CD4-positive, CD25-positive, alpha-beta regulatory T cell (primary cell): ENCODE results near the gene GARNL3. TPM values are rescaled to one million over a fixed set of nuclear protein-coding genes. Genes with fewer than 3 reads are reported as not detected.

ENCODE experiments used
- ATAC-seq, 2 donors: fragments of 150-1000 bp; cut with Tn5 transposase; one replicate each; pipeline ENCODE4 v1.10.0; 2021; ENCODE audit warnings: low read depth in 2 of 2, moderate number of reproducible peaks in 2 of 2, moderate library complexity in 1 of 2
- DNase-seq, 3 donors: peaks; one replicate each; pipeline versions ENCODE4 v3.0.0 to v3.0.0-alpha.2; 2012 to 2022; ENCODE audit warnings: mixed read lengths in 1 of 3
- H3K27ac ChIP-seq: one replicate; pipeline ENCODE4 v1.7.0; 2013; ENCODE audit warnings: mild to moderate bottlenecking, low read length; ENCODE audit not compliant: insufficient read depth, poor library complexity, severe bottlenecking
- H3K27me3 ChIP-seq: one replicate; pipeline ENCODE4 v1.7.0; 2013; ENCODE audit warnings: low read length; ENCODE audit not compliant: control insufficient read depth, insufficient read depth
- H3K36me3 ChIP-seq: one replicate; pipeline ENCODE4 v1.7.0; 2013; ENCODE audit warnings: mild to moderate bottlenecking, low read length, moderate library complexity; ENCODE audit not compliant: control insufficient read depth, insufficient read depth
- H3K4me1 ChIP-seq: 2 replicates; pipeline ENCODE4 v1.7.0; 2013; ENCODE audit warnings: mild to moderate bottlenecking, low read length; ENCODE audit not compliant: insufficient read depth, control insufficient read depth, poor library complexity, severe bottlenecking
- H3K4me3 ChIP-seq: one replicate; pipeline ENCODE4 v1.7.0; 2013; ENCODE audit warnings: low read depth, mild to moderate bottlenecking, low read length, moderate library complexity
- H3K9me3 ChIP-seq, 2 experiments: 1 replicate in 1 of 2; 2 replicates in 1 of 2; pipeline ENCODE4 v1.7.0; 2013; ENCODE audit warnings: low read length in 2 of 2, mild to moderate bottlenecking in 1 of 2, moderate library complexity in 1 of 2; ENCODE audit not compliant: control insufficient read depth in 2 of 2
- H3K27ac Mint-ChIP-seq, 3 donors: one replicate each; pipeline ENCODE4 v1.8.0; 2020 to 2022; ENCODE audit warnings: mild to moderate bottlenecking in 3 of 3, mixed read lengths in 3 of 3, moderate library complexity in 2 of 3
- H3K27me3 Mint-ChIP-seq: one replicate; pipeline ENCODE4 v1.8.0; 2022; ENCODE audit warnings: mild to moderate bottlenecking, mixed read lengths
- H3K36me3 Mint-ChIP-seq: one replicate; pipeline ENCODE4 v1.8.0; 2020; ENCODE audit warnings: mixed read lengths
- H3K4me1 Mint-ChIP-seq, 4 donors: one replicate each; pipeline ENCODE4 v1.8.0; 2020 to 2022; ENCODE audit warnings: mixed read lengths in 4 of 4, mild to moderate bottlenecking in 1 of 4
- H3K4me3 Mint-ChIP-seq, 4 donors: one replicate each; pipeline ENCODE4 v1.8.0; 2020 to 2022; ENCODE audit warnings: mild to moderate bottlenecking in 4 of 4, mixed read lengths in 4 of 4, moderate library complexity in 3 of 4
- H3K9me3 Mint-ChIP-seq, 7 donors: one replicate each; pipeline ENCODE4 v1.8.0; 2020 to 2022; ENCODE audit warnings: mixed read lengths in 7 of 7, mild to moderate bottlenecking in 3 of 7, moderate library complexity in 2 of 7
- polyA plus RNA-seq, 4 donors: library from polyadenylated mRNA; unstranded; fragments of 300-500 nt; fragmentation: Illumina TruSeq; gene quantifications; one replicate each; pipeline ENCODE4 v1.2.3, GENCODE V29; 2021
- total RNA-seq: library from RNA; stranded (reverse); gene quantifications from one replicate; pipeline ENCODE4 v1.2.3, GENCODE V29; 2022

Gene GARNL3
- total and polyA plus RNA-seq, 5 donors from 2014 or later: 0.69 to 4.3 (median 0.99) TPM; not detected in 2

DNA sequence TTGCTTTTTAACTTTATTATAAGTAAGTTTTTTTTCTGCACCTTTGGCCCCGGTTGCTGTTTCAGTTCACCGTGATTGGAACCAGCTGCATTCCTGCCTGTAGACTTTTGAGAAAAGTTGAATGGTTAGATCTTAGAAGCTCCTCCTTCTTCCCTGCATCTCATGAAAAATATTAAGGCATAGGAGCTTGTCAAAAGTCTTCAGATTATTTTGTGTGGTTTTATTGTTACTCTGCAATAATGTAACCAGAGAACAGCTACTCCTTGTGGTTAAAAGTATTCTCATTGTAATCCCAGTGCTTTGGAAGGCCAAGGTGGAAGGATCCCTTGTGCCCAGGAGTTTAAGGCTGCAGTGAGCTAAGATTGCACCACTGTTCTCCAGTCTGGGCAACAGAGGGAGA, 129.1 kb downstream of the GARNL3 start:
- H3K27ac ChIP-seq: no peak overlapping the region
- H3K4me1 ChIP-seq: peaks cover 33% of the 10 kb centered on the region
- no peak overlapping the region for H3K4me3 ChIP-seq
- no peaks in the 10 kb centered on the region for H3K36me3 ChIP-seq
- H3K4me1 Mint-ChIP-seq: peaks cover 11 to 33% (median 19%) of the 10 kb centered on the region in 4 donors
- no peak overlapping the region for H3K27ac Mint-ChIP-seq
- H3K27me3 Mint-ChIP-seq: peaks cover 64% of the 10 kb centered on the region
- no peaks in the 10 kb centered on the region for H3K9me3 ChIP-seq
- H3K9me3 Mint-ChIP-seq: no peaks in the 10 kb centered on the region
- no peaks in the 10 kb centered on the region for H3K36me3 Mint-ChIP-seq
- H3K27me3 ChIP-seq: peaks cover 24% of the 10 kb centered on the region
- ATAC-seq (no peak), DNase-seq (no peak)
- no peak overlapping the region for H3K4me3 Mint-ChIP-seq

- no peak for ATAC-seq
- no peak for DNase-seq
- Histone ChIP-seq H3K9me3 (no peaks in the 10 kb centered on the region), H3K4me3 (no peak overlapping the region), H3K4me1 (peaks cover 25% of the 10 kb centered on the region), H3K27me3 (peaks cover 20% of the 10 kb centered on the region), H3K36me3 (no peaks in the 10 kb centered on the region), H3K27ac (no peak overlapping the region)
- Mint-ChIP-seq H3K4me1 (peaks cover 6 to 24% (median 12%) of the 10 kb centered on the region in 4 donors), H3K27ac (no peak overlapping the region), H3K36me3 (no peaks in the 10 kb centered on the region), H3K4me3 (peak overlapping the region; percentile 75 to 89 (median 82)), H3K9me3 (no peaks in the 10 kb centered on the region), H3K27me3 (peaks cover 53% of the 10 kb centered on the region)
Measured at GRCh38 chr9:127395497-127396252, 131.1 kb downstream of the GARNL3 start.

DNA sequence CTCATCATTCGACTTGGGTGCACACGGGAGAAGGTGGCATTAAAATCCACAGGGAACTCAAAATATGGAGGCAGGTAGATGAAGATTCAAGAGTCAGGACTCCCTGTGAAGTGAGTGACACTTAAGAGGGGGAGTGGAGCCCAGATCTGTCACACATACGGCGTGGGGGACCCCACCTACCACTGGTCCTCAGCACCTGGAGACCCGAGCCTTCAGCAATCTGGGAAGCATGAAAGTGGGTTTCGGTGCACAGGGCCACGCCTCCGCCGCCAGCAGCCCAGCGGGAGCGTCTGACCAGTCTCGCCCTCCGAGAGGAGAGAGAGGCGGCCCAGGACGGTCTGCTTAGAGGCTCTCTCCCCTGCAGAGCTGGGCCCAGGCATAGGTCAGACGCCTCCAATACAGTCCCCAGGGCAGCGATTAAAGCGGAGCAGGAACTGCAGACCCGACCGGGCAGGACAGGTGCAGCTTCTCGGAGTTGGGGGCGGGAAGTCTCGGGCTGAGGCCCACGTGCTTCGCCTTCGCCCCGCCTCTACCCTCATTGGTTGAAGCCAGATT, 131.8 kb downstream of the GARNL3 start:
- no peaks in the 10 kb centered on the region for H3K9me3 ChIP-seq
- no peak overlapping the region for H3K4me3 ChIP-seq
- peaks cover 6 to 24% (median 12%) of the 10 kb centered on the region in 4 donors for H3K4me1 Mint-ChIP-seq
- no peak overlapping the region for H3K27ac ChIP-seq
- no peaks in the 10 kb centered on the region for H3K9me3 Mint-ChIP-seq
- ATAC-seq: no peak
- H3K27ac Mint-ChIP-seq: no peak overlapping the region
- H3K27me3 ChIP-seq: peaks cover 20% of the 10 kb centered on the region
- H3K4me3 Mint-ChIP-seq: peak overlapping the region; percentile 75 to 89 (median 82)
- DNase-seq: no peak
- H3K27me3 Mint-ChIP-seq: peaks cover 53% of the 10 kb centered on the region
- peaks cover 25% of the 10 kb centered on the region for H3K4me1 ChIP-seq
- H3K36me3 Mint-ChIP-seq: no peaks in the 10 kb centered on the region
- H3K36me3 ChIP-seq: no peaks in the 10 kb centered on the region

GRCh38 chr9:127396808-127397645, 132.5 kb downstream of the GARNL3 start, which contains the start of gene SLC2A8:
Gene SLC2A8 (plus strand): TSS chr9:127397169. CDS start chr9:127397231, 62 bp downstream.
- peak; percentile 92 to 93 for ATAC-seq
- Mint-ChIP-seq H3K27me3 (peaks cover 56% of the 10 kb centered on the region), H3K36me3 (no peaks in the 10 kb centered on the region), H3K4me3 (peak within 1 kb of the TSS; percentile 75 to 89 (median 86)), H3K4me1 (peaks cover 6 to 24% (median 12%) of the 10 kb centered on the region in 4 donors), H3K9me3 (peaks cover 0 to 1% (median 0%) of the 10 kb centered on the region in 7 donors), H3K27ac (peak within 1 kb of the TSS in 1 of 3 donors; percentile 25)
- Histone ChIP-seq H3K4me1 (peaks cover 25% of the 10 kb centered on the region), H3K27me3 (peaks cover 14% of the 10 kb centered on the region), H3K36me3 (no peaks in the 10 kb centered on the region), H3K4me3 (no peak within 1 kb of the TSS), H3K9me3 (no peaks in the 10 kb centered on the region), H3K27ac (peak within 1 kb of the TSS; percentile 62)
- DNase-seq: peak; percentile 91 to 99 (median 96)

GRCh38 chr9:127397646-127398274, 133.2 kb downstream of the GARNL3 start:
- ATAC-seq (no peak), DNase-seq (peak in 2 of 3 donors; percentile 20 to 33)
- no peaks in the 10 kb centered on the region for H3K36me3 ChIP-seq

GRCh38 chr9:127398275-127398647, 133.7 kb downstream of the GARNL3 start:
- Histone ChIP-seq H3K4me3 (no peak overlapping the region), H3K9me3 (no peaks in the 10 kb centered on the region), H3K36me3 (no peaks in the 10 kb centered on the region), H3K27ac (no peak overlapping the region), H3K27me3 (peaks cover 8% of the 10 kb centered on the region), H3K4me1 (peaks cover 25% of the 10 kb centered on the region)
- DNase-seq (no peak), ATAC-seq (no peak)
- Mint-ChIP-seq H3K36me3 (no peaks in the 10 kb centered on the region), H3K4me1 (peaks cover 6 to 24% (median 12%) of the 10 kb centered on the region in 4 donors), H3K27me3 (peaks cover 47% of the 10 kb centered on the region), H3K4me3 (peak overlapping the region; percentile 71 to 85 (median 74)), H3K9me3 (peaks cover 0 to 1% (median 0%) of the 10 kb centered on the region in 7 donors), H3K27ac (no peak overlapping the region)

More at GRCh38 chr9:127397646-127398274, 133.2 kb downstream of the GARNL3 start:
- H3K4me1 Mint-ChIP-seq: peaks cover 6 to 24% (median 12%) of the 10 kb centered on the region in 4 donors
- H3K4me1 ChIP-seq: peaks cover 25% of the 10 kb centered on the region
- H3K9me3 ChIP-seq: no peaks in the 10 kb centered on the region
- H3K27ac Mint-ChIP-seq: no peak overlapping the region
- H3K27me3 ChIP-seq: peaks cover 10% of the 10 kb centered on the region
- H3K4me3 Mint-ChIP-seq: peak overlapping the region; percentile 71 to 85 (median 74)
- H3K9me3 Mint-ChIP-seq: peaks cover 0 to 1% (median 0%) of the 10 kb centered on the region in 7 donors
- no peaks in the 10 kb centered on the region for H3K36me3 Mint-ChIP-seq
- no peak overlapping the region for H3K4me3 ChIP-seq
- peaks cover 52% of the 10 kb centered on the region for H3K27me3 Mint-ChIP-seq
- H3K27ac ChIP-seq: peak overlapping the region; percentile 62
